ENCODE measurements around the gene SSR1.

GRCh38 chr6:7290079-7290478 lies 22.9 kb downstream of the SSR1 start:
- TF ChIP-seq CTCF (conservative IDR thresholded peaks at IDR 0.05 in 1 of 2, IDR thresholded peaks at IDR 0.05 in 1 of 2; ENCODE audit: extremely low read depth in 1 of 2, insufficient read depth in 1 of 2, low read depth in 1 of 2, low read length in 2 of 2), result no peak
- TF ChIP-seq EZH2 (IDR thresholded peaks at IDR 0.05; ENCODE audit: borderline replicate concordance, low read length), result no peak

Data from mammary epithelial cell (primary cell).